ENCODE measurements around the gene PYGO1. TPM values are rescaled to one million over a fixed set of nuclear protein-coding genes. Genes with fewer than 3 reads are reported as not detected.

Gene PYGO1
- total and polyA plus RNA-seq, 2 of the 4 experiments (the other 2 are of a cell fraction): 3.0 to 6.6 TPM

DNA sequence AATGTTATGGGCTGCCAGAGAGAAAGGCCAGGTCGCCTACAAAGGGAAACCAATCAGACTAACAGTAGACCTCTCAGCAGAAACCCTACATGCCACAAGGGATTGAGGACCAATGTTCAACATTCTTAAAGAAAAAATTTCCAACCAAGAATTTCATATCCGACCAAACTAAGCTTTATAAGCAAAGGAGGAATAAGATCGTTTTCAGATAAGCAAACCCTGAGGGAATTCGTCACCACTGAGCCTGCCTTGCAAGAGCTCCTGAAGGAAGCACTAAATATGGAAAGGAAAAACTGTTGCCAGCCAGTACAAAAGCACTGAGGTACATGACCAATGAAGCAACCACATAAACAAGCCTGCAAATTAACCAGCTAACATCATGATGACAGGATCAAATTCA lies 33.1 kb downstream of the PYGO1 start:
- dilution Hi-C loops (cut with HindIII; ENCODE audit: low sequenced_read_pairs, unreplicated experiment): no loop called here
- ChIA-PET CTCF (no interaction called here), POLR2A (ENCODE audit: unreplicated experiment) (no interaction called here)
- Histone ChIP-seq H3K4me1 (ENCODE audit: control insufficient read depth, insufficient read depth, low read length) (peaks cover 6% of the 10 kb centered on the region; the same call in 1 of the 2 replicates), H3K14ac (replicated peaks; ENCODE audit: low read depth, low read length) (no peak overlapping the region), H4K5ac (ENCODE audit: low read depth, low read length) (no peak overlapping the region), H4K20me1 (ENCODE audit: insufficient read depth, low read length) (no peaks in the 10 kb centered on the region), H4K8ac (ENCODE audit: low read depth in 2 of 2, low read length in 2 of 2) (no peak overlapping the region), H2BK15ac (ENCODE audit: low read depth, low read length) (no peak overlapping the region), H3K56ac (ENCODE audit: extremely low read depth, insufficient read depth, low read length) (no peak overlapping the region), H3K4me3 (ENCODE audit: insufficient read depth, low read depth, low read length) (no peak overlapping the region), H2AFZ (replicated peaks; ENCODE audit: low read length, poor library complexity) (no peak overlapping the region), H3K27me3 (ENCODE audit: control insufficient read depth, insufficient read depth, low read length) (no peaks in the 10 kb centered on the region), H3K36me3 (ENCODE audit: control insufficient read depth, insufficient read depth, low read length) (no peaks in the 10 kb centered on the region), H2AK9ac (replicated peaks; ENCODE audit: low read depth, low read length, poor library complexity) (no peak overlapping the region), H3K9me3 (ENCODE audit: control insufficient read depth, insufficient read depth, low read length) (peaks cover 5% of the 10 kb centered on the region), H3K79me1 (ENCODE audit: low read depth in 1 of 2, low read length in 2 of 2) (peaks cover 4 to 25% of the 10 kb centered on the region in 2 experiments), H3K4ac (ENCODE audit: low read depth, low read length) (no peak overlapping the region), H3K18ac (ENCODE audit: low read depth, low read length) (no peak overlapping the region), H2BK20ac (ENCODE audit: low read depth, low read length) (no peak overlapping the region), H3K4me2 (ENCODE audit: low read depth, low read length) (no peak overlapping the region), H3K27ac (ENCODE audit: insufficient read depth, low read length) (no peak overlapping the region), H4K91ac (ENCODE audit: insufficient read depth, low read depth, low read length) (no peak overlapping the region), H3K9ac (ENCODE audit: low read depth, low read length) (no peak overlapping the region), H2BK120ac (ENCODE audit: low read depth, low read length) (no peak overlapping the region), H2BK5ac (ENCODE audit: low read depth, low read length, poor library complexity, severe bottlenecking) (no peak overlapping the region), H2AK5ac (ENCODE audit: low read depth, low read length) (no peak overlapping the region), H3K23ac (ENCODE audit: low read depth, low read length) (no peak overlapping the region), H3K9me1 (ENCODE audit: insufficient read depth, low read length) (0 out of 2 replicates have a peak, but pooled peaks cover 3% of the 10 kb centered on the region)
- in situ Hi-C loops (cut with MboI; ENCODE audit: low sequenced_read_pairs): no loop called here
- intact Hi-C loops (cut with micrococcal nuclease): no loop called here
- no CpG with 5 or more reads among the region's 4 CpGs for WGBS, 2 experiments (ENCODE audit: extremely low coverage in 2 of 2, insufficient read length in 1 of 2)
- ATAC-seq (ENCODE audit: low read depth): no peak
- TF ChIP-seq BHLHE40 (IDR thresholded peaks at IDR 0.05; ENCODE audit: low read depth, low read length) (no peak), CHD1 (IDR thresholded peaks at IDR 0.05; ENCODE audit: low read depth, low read length) (no peak), CEBPB (IDR thresholded peaks at IDR 0.05; ENCODE audit: low read depth, low read length) (no peak), MXI1 (IDR thresholded peaks at IDR 0.05; ENCODE audit: borderline replicate concordance, low read depth, low read length) (no peak)
- no peak for DNase-seq
- no TSS peak for BruUV-seq (replicated peaks)

Data from IMR-90 (cell line).